HG03457 (cell line): Measurements from ENCODE around the gene TCEA2.

ENCODE experiments used
- ATAC-seq: cut with Tn5 transposase; IDR thresholded peaks from one replicate; pipeline ENCODE4 v1.9.1; 2021; ENCODE audit warnings: moderate number of reproducible peaks; ENCODE audit not compliant: unreplicated experiment

The TCEA2 gene

DNA sequence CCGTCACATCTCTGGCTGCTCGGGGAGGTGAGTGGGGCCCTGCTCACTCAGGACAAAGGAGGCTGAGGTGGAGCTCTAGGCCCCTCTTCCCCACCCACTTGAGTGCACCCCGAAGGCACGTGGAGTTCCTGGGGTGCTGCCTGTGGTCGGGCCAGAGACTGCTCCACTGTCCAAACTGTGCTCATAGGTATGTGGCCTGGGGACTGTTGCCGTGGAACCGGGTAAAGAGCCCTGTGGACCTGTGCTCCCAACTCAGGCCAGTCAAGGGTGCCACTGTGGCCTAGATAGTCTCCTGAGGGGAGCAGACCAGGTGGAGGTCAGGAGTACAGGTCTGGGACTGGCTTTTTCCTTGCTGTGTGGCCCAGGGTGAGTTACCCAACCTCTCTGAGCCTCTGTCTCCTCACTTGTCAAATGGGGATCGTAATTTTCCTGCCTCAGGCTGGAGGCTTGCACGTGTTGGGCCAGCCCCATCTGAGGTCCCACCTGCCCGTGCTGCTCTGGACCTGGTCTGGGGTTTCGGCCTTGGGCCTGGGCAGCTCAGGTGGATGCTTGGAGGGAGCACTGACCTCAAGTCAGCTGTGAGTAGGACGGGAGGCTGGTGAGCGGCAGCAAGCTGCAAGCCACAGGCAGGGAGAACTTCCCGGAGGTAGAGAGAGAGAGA lies 56.8 kb downstream of the TCEA2 start:
- ATAC-seq, result no peak

DNA sequence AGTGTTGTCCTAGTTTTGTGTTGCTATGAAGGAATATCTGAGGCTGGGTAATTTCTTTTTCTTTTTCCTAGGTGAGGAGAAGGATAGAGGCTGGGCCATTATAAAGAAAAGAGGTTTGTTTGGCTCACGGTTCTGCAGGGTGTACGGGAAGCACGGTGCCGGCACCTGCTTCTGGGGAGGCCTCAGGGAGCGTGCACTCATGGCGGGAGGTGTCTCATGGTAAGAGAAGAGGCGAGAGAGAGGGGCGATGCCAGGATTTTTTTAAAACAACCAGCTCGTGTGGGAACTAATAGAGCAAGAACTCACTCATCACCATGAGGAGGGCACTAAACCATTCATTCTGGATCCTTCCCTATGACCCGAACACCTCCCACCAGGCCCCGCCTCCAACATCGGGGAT lies 58.6 kb downstream of the TCEA2 start:
- ATAC-seq, result no peak
